ENCODE data around the gene CMIP.

Gene CMIP

GRCh38 chr16:81530296-81530721, 85.7 kb downstream of the CMIP start:
- Histone ChIP-seq H3K79me2 (ENCODE audit: control insufficient read depth, insufficient read depth, low read length, unreplicated experiment) (peaks cover 12% of the 10 kb centered on the region), H3K27ac (ENCODE audit: low read depth, low read length) (no peak overlapping the region), H3K4me3 (ENCODE audit: low read depth, low read length) (no peak overlapping the region), H2AFZ (ENCODE audit: low read length, unreplicated experiment) (no peak overlapping the region), H3K27me3 (ENCODE audit: insufficient read depth, low read length) (no peaks in the 10 kb centered on the region), H3K36me3 (ENCODE audit: insufficient read depth, low read length) (no peaks in the 10 kb centered on the region), H3K4me1 (ENCODE audit: control insufficient read depth, insufficient read depth, low read length, unreplicated experiment) (peaks cover 18% of the 10 kb centered on the region)

GRCh38 chr16:81530814-81531213, 86.2 kb downstream of the CMIP start:
- no peaks in the 10 kb centered on the region for H3K27me3 ChIP-seq (ENCODE audit: insufficient read depth, low read length)
- no peak overlapping the region for H2AFZ ChIP-seq (ENCODE audit: low read length, unreplicated experiment)
- H3K27ac ChIP-seq (ENCODE audit: low read depth, low read length), result no peak overlapping the region
- H3K79me2 ChIP-seq (ENCODE audit: control insufficient read depth, insufficient read depth, low read length, unreplicated experiment), result peaks cover 12% of the 10 kb centered on the region
- H3K36me3 ChIP-seq (ENCODE audit: insufficient read depth, low read length), result no peaks in the 10 kb centered on the region
- peaks cover 18% of the 10 kb centered on the region for H3K4me1 ChIP-seq (ENCODE audit: control insufficient read depth, insufficient read depth, low read length, unreplicated experiment)
- H3K4me3 ChIP-seq (ENCODE audit: low read depth, low read length), result no peak overlapping the region

GRCh38 chr16:81531419-81531821, 86.8 kb downstream of the CMIP start:
- Histone ChIP-seq H3K27ac (ENCODE audit: low read depth, low read length) (no peak overlapping the region), H2AFZ (ENCODE audit: low read length, unreplicated experiment) (no peak overlapping the region), H3K79me2 (ENCODE audit: control insufficient read depth, insufficient read depth, low read length, unreplicated experiment) (peaks cover 12% of the 10 kb centered on the region), H3K4me1 (ENCODE audit: control insufficient read depth, insufficient read depth, low read length, unreplicated experiment) (peaks cover 14% of the 10 kb centered on the region), H3K4me3 (ENCODE audit: low read depth, low read length) (no peak overlapping the region), H3K36me3 (ENCODE audit: insufficient read depth, low read length) (no peaks in the 10 kb centered on the region), H3K27me3 (ENCODE audit: insufficient read depth, low read length) (no peaks in the 10 kb centered on the region)

- Histone ChIP-seq H3K27me3 (ENCODE audit: insufficient read depth, low read length) (no peaks in the 10 kb centered on the region), H3K4me3 (ENCODE audit: low read depth, low read length) (no peak overlapping the region), H2AFZ (ENCODE audit: low read length, unreplicated experiment) (no peak overlapping the region), H3K27ac (ENCODE audit: low read depth, low read length) (no peak overlapping the region), H3K4me1 (ENCODE audit: control insufficient read depth, insufficient read depth, low read length, unreplicated experiment) (peaks cover 2% of the 10 kb centered on the region), H3K79me2 (ENCODE audit: control insufficient read depth, insufficient read depth, low read length, unreplicated experiment) (peaks cover 9% of the 10 kb centered on the region), H3K36me3 (ENCODE audit: insufficient read depth, low read length) (no peaks in the 10 kb centered on the region)
These were observed 88.0 kb downstream of the CMIP start for GRCh38 chr16:81532491-81533174.

- H3K27me3 ChIP-seq (ENCODE audit: insufficient read depth, low read length), result no peaks in the 10 kb centered on the region
- peaks cover 4% of the 10 kb centered on the region for H3K79me2 ChIP-seq (ENCODE audit: control insufficient read depth, insufficient read depth, low read length, unreplicated experiment)
- peaks cover 5% of the 10 kb centered on the region for H3K4me1 ChIP-seq (ENCODE audit: control insufficient read depth, insufficient read depth, low read length, unreplicated experiment)
- H3K4me3 ChIP-seq (ENCODE audit: low read depth, low read length), result no peak overlapping the region
- no peak overlapping the region for H2AFZ ChIP-seq (ENCODE audit: low read length, unreplicated experiment)
- no peaks in the 10 kb centered on the region for H3K36me3 ChIP-seq (ENCODE audit: insufficient read depth, low read length)
- H3K27ac ChIP-seq (ENCODE audit: low read depth, low read length), result no peak overlapping the region
These were observed 88.5 kb downstream of the CMIP start for GRCh38 chr16:81533175-81533507.

GRCh38 chr16:81535679-81536360, 91.2 kb downstream of the CMIP start:
- Histone ChIP-seq H3K36me3 (ENCODE audit: insufficient read depth, low read length) (no peaks in the 10 kb centered on the region), H3K27ac (ENCODE audit: low read depth, low read length) (no peak overlapping the region), H3K4me1 (ENCODE audit: control insufficient read depth, insufficient read depth, low read length, unreplicated experiment) (peaks cover 16% of the 10 kb centered on the region), H3K27me3 (ENCODE audit: insufficient read depth, low read length) (no peaks in the 10 kb centered on the region), H3K79me2 (ENCODE audit: control insufficient read depth, insufficient read depth, low read length, unreplicated experiment) (no peaks in the 10 kb centered on the region), H2AFZ (ENCODE audit: low read length, unreplicated experiment) (no peak overlapping the region), H3K4me3 (ENCODE audit: low read depth, low read length) (no peak overlapping the region)

GRCh38 chr16:81536648-81537047, 92.0 kb downstream of the CMIP start:
- no peaks in the 10 kb centered on the region for H3K36me3 ChIP-seq (ENCODE audit: insufficient read depth, low read length)
- H3K79me2 ChIP-seq (ENCODE audit: control insufficient read depth, insufficient read depth, low read length, unreplicated experiment), result no peaks in the 10 kb centered on the region
- no peaks in the 10 kb centered on the region for H3K27me3 ChIP-seq (ENCODE audit: insufficient read depth, low read length)
- H3K27ac ChIP-seq (ENCODE audit: low read depth, low read length), result no peak overlapping the region
- H2AFZ ChIP-seq (ENCODE audit: low read length, unreplicated experiment), result no peak overlapping the region
- H3K4me3 ChIP-seq (ENCODE audit: low read depth, low read length), result no peak overlapping the region
- peaks cover 16% of the 10 kb centered on the region for H3K4me1 ChIP-seq (ENCODE audit: control insufficient read depth, insufficient read depth, low read length, unreplicated experiment)

- no peak overlapping the region for H3K4me3 ChIP-seq (ENCODE audit: low read depth, low read length)
- no peaks in the 10 kb centered on the region for H3K36me3 ChIP-seq (ENCODE audit: insufficient read depth, low read length)
- H3K27ac ChIP-seq (ENCODE audit: low read depth, low read length), result no peak overlapping the region
- H3K4me1 ChIP-seq (ENCODE audit: control insufficient read depth, insufficient read depth, low read length, unreplicated experiment), result peaks cover 18% of the 10 kb centered on the region
- no peak overlapping the region for H2AFZ ChIP-seq (ENCODE audit: low read length, unreplicated experiment)
- no peaks in the 10 kb centered on the region for H3K27me3 ChIP-seq (ENCODE audit: insufficient read depth, low read length)
- no peaks in the 10 kb centered on the region for H3K79me2 ChIP-seq (ENCODE audit: control insufficient read depth, insufficient read depth, low read length, unreplicated experiment)
These were observed 93.3 kb downstream of the CMIP start for GRCh38 chr16:81537721-81538561.

GRCh38 chr16:81539009-81539758, 94.6 kb downstream of the CMIP start:
- H3K36me3 ChIP-seq (ENCODE audit: insufficient read depth, low read length), result no peaks in the 10 kb centered on the region
- no peaks in the 10 kb centered on the region for H3K27me3 ChIP-seq (ENCODE audit: insufficient read depth, low read length)
- H3K4me3 ChIP-seq (ENCODE audit: low read depth, low read length), result no peak overlapping the region
- H3K79me2 ChIP-seq (ENCODE audit: control insufficient read depth, insufficient read depth, low read length, unreplicated experiment), result no peaks in the 10 kb centered on the region
- no peak overlapping the region for H3K27ac ChIP-seq (ENCODE audit: low read depth, low read length)
- H3K4me1 ChIP-seq (ENCODE audit: control insufficient read depth, insufficient read depth, low read length, unreplicated experiment), result peaks cover 24% of the 10 kb centered on the region
- H2AFZ ChIP-seq (ENCODE audit: low read length, unreplicated experiment), result no peak overlapping the region

- no peak overlapping the region for H3K27ac ChIP-seq (ENCODE audit: low read depth, low read length)
- H2AFZ ChIP-seq (ENCODE audit: low read length, unreplicated experiment), result no peak overlapping the region
- no peak overlapping the region for H3K4me3 ChIP-seq (ENCODE audit: low read depth, low read length)
- H3K36me3 ChIP-seq (ENCODE audit: insufficient read depth, low read length), result no peaks in the 10 kb centered on the region
- no peaks in the 10 kb centered on the region for H3K27me3 ChIP-seq (ENCODE audit: insufficient read depth, low read length)
- no peaks in the 10 kb centered on the region for H3K79me2 ChIP-seq (ENCODE audit: control insufficient read depth, insufficient read depth, low read length, unreplicated experiment)
- peaks cover 24% of the 10 kb centered on the region for H3K4me1 ChIP-seq (ENCODE audit: control insufficient read depth, insufficient read depth, low read length, unreplicated experiment)
These were observed 95.3 kb downstream of the CMIP start for GRCh38 chr16:81539759-81540472.

Measured in ACC112 (cell line).